ENCODE data around the gene LPAR1.

LPAR1 gene

DNA sequence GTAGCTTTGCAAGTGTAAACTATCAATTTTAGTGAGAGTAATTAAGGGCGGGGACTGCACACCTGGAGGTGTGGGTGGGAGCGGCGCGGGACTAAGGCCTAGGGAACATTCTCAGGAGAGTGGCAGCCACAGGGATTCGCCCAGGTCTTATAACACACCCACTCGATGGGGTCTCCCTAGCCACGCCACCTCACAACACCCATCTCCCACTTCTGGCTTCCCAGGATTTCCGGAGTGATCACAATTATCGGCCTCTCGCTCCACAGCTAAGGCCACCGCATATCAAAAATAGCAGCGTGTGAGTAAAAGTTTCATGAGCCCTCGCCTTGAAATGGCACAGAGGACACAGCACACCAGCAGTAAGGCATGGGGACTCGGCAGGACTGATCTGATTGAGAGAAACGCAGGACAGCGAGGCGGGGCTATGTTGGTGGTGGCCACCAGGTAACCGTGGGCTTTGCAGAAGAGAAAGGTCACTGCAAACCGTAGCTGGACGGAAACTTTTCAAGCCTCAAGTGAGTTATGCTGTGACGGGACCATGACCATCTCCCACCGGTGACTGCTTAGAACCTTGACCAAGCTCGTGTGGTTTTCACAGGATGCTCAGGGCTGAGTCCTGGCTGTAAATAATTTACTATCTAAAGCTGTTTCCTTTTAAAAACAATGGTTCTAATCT, 1.1 kb upstream of the LPAR1 start:
- in situ Hi-C loops (cut with MboI; ENCODE audit: low sequenced_read_pairs): no loop called here

DNA sequence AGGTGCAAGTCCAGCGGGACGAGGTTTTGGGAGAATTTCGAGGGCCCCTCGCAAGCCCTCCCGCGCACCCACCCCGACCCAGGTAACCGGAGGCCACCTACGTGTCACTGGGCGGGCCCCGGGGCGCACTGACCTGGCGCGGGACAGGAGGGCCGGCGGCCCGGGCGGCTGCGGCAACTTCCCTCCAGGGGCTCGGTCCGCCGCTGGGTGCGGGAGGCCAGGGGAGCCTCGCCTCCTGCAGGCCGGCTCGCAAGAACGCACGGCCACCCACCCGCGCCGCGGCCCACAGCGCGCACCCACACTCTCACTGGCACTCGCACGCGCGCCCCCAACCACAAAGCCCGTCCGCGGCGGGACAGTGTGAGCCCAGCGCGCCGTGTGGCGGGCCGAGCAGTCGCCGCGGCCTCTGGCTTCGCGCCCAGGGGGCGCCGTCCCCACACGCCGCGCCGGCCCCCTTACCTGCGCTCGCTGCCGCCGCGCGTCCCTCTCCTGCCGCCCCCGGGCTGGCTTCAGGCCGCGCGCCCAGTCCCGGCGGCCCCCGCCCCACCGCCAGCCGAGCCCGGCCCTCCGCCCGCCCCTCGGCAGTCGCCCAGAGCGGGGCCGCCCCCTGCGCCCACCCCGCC, 451 bp downstream of the LPAR1 start:
- in situ Hi-C loops (cut with MboI; ENCODE audit: low sequenced_read_pairs): no loop called here

DNA sequence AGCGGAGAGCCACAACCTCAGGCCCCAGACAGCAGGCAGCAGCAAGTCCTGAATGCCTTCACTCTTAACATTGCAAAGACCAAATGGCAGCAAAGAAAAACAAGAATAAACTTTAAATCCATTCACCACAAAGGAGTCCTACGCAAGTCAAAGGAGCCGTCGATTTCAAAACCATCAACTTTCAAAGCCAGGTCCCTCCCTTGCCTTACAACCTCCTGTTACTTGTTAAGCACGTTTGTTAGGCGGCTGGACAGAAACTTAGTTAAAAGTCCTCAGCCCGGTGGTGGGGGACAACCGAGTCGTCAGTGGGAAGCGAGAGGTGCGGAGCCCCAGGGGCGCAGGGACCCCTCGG, 938 bp downstream of the LPAR1 start:
- in situ Hi-C loops (cut with MboI; ENCODE audit: low sequenced_read_pairs): no loop called here

DNA sequence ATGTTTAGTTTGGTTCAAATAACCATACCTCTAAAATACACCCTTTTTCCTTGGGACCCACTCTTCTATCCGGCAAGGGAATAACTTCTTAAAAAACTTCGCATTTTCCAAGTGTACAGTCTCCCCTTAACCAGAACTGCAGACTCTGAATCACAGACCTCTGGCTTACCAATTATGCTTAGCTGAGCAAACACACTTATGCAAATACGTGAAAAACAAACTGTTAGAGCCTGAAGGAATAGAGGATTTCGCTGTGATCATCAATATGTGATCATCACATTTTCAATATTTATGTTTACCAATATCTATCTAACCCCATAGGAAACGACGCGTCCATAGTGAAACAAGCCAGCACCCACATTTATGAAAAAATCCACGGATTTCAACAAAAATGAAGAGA, 1.3 kb downstream of the LPAR1 start:
- in situ Hi-C loops (cut with MboI; ENCODE audit: low sequenced_read_pairs): no loop called here

DNA sequence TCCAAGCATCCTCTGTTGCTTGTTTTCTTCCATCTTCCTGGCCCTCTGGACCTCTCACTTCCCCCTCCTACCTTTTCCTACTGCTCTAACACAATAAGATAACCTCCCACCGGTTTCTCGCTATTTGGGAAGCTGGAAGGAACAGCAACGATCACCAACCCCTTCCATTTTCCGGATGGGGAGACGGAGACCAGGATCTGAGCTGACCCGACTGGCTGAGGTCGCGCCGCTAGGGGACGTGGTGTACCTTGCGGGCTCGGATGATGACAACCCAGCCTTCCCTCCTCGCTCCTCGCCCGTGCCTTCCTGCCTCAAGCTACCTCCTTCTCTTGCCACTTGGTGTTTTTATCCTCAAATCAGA, 1.9 kb downstream of the LPAR1 start:
- in situ Hi-C loops (cut with MboI; ENCODE audit: low sequenced_read_pairs): no loop called here

DNA sequence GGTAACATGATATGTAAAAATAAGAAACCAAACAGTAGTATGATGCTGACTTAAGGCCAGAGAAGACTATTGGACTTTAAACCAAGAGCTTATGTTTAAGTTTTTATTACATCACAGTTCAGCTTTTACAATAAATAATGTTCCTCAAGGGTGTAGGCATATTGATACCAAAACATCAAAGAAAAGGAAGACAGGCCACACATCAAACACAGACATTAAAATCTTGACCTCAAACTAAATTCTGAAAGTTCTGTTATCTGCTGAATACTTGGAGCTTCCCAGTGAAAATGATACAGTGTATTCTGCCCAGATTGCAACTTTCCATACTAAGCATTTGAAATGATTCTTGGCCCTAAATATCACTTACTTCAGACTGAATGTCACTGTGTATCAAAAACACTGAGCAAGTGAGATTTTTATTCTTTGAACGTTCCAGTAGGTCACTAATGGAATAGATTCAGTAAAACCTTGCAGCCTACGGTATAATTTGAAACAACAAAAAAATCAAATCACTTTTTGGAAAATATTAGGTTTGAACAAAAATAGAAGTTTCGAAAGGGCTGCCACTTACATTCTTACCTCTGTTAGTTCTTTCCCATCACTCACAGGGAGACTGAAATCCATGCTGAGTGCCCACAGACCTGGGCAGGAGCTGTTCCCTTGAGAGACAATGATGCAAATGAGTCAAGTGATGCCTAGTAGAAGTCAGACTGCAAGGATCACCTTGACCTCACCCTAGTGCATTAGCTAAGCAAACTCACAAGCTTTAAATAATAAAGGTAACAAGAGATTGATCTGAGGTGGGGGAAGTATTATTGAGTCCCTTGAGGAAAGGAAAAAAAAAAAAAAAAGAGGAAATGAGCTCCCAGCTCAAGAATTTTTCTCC, 2.5 kb downstream of the LPAR1 start:
- in situ Hi-C loops (cut with MboI; ENCODE audit: low sequenced_read_pairs): no loop called here

DNA sequence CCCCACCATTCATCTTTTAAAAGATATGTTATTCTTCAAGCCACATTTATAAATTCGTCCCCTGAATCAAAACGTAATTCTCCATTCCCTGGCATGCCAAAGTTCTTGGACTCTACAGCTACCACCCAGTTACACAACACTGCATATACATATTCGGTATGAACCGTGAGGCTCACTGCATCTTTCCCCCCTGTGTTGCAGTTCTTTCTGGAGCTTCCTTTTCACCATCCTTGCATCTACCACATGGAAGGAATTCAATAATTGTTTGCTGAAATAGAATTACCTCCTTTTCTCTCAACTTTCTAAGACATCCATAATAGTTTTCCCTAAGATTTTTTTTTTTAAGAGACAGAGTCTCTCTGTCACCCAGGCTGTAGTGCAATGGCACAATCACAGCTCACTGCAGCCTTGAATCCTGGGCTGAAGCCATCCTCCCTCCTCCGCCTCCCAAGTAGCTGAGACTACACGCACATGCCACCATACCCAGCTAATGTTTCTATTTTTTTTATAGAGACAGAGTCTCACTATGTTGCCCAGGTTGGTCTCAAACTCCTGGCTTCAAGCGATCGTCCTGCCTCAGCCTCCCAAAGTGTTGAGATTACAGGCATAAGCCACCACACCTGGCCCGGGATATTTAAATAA, 3.3 kb downstream of the LPAR1 start:
- in situ Hi-C loops (cut with MboI; ENCODE audit: low sequenced_read_pairs): no loop called here

DNA sequence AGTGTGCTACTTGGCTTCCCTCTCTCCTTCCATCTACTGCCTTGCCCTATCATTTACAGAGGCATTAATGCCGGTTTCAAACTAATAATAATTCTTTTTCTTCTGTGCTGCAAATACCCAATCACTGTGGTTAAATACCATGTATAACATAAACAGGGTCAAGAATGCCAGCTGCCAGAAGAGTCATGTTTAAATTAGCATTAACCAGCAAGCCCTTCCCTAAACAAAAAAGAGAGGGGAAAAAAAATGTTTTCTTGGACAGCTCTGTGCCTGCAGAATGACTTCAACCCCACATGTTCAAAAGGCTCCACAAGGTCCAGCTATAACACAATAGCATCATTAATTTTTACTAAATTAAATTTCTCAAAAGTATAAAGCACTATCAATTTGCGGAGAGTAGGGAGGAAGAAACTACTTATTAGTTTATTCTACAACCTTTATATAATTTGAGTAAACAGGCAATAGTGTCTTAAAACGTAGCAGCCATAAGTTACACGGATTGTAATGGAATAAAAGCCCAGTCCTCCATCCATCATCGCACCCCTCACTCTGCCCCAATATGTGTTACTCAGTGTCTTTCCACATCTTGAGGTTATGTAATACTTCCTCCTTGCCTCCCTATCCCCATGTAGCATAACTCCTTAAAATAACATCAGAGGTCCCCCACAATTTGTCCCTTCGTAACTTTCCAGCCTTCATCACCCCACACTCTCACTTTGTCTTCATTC, 3.9 kb downstream of the LPAR1 start:
- in situ Hi-C loops (cut with MboI; ENCODE audit: low sequenced_read_pairs): no loop called here

DNA sequence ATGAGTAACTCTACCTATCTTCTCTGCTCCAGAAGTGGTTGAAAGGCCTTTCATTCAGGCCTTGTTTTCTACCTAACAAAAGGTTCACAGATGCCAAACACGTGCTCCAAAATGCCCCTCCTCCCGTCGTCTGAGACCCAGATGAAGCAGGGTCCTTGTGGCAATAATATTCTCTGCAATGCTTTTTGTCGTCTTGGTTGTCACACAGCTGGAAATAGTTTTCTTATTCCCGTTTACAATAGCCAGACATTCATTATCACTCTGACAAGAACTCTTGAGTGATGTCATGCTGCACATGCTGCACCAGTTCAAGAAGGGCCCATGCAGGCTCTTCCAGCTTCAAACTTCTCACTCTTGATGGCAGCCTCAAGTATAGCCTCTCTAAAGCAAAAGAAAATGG, 7.8 kb downstream of the LPAR1 start:
- in situ Hi-C loops (cut with MboI; ENCODE audit: low sequenced_read_pairs): no loop called here

DNA sequence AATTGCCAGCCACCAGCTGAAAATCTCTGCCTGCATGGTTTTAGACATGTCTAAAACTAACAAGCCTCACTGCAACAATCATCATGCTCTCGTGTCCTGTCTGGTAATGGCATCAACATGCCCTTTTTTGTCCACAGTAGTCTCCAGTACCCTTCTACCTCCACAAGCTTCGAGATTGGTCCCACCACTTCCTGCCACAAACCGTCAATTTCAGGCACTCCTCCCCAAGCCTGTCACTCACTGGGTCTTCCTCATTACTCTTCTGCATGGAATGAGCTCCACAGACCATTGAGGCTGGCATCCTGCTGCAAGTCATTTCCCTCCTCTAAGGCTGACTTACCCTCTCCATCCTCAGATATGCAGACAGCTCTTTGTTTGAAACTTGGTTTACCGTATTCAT, 9.0 kb downstream of the LPAR1 start:
- in situ Hi-C loops (cut with MboI; ENCODE audit: low sequenced_read_pairs): no loop called here

DNA sequence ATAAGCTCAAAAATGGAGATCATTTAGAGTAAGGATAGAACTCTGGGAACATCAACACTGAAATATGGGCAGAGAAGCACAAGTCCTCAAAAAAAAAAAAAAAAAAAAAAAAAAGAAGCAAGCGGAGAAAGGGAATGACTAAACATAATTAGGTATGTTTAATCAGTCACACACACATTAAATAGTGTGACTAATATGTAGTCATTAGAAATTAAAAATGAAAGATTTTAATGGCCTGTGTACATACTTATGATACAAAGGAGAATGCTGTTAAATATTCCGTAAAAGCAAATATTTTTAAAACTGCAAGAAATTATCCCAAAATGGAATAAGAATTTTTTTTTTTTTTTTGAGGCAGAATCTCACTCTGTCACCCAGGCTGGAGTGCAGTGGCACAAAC, 10.5 kb downstream of the LPAR1 start:
- in situ Hi-C loops (cut with MboI; ENCODE audit: low sequenced_read_pairs): no loop called here

DNA sequence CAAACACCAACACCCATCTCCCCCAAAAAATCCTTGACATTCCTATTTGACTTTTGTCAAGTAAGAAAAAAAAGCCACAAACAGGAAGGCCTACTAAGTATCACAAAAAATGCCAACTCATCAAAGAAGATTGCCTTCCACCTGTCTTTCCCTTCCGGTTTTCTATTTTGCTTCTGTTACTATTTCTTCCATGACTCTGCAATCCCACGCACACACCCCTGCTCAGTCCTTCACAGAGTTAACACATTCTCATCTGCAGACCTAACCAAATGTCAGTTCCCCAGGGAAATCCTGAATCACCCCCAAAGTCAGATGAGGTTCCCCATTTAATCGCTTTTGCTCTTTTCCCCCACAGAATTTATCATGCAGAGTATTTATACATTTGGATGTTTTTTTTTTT, 15.1 kb downstream of the LPAR1 start:
- in situ Hi-C loops (cut with MboI; ENCODE audit: low sequenced_read_pairs): no loop called here

DNA sequence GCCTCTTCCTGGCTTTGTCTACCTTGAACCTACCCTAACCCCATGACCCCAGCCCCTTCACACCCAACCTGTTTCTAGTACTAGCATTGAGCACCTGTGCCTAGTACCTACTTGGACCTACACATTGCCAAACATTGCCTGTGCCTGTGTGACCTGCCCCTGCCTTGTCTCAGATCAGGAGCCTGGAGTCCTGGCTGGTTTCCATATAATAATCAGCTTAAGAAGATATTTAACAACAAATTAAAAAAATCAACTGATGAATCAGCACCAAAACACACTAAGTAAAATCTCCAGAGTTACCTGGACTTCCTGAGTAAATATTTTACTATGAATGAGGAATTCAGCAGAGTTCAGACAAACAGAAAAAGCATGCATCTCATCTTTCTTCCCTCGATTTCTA, 17.7 kb downstream of the LPAR1 start:
- in situ Hi-C loops (cut with MboI; ENCODE audit: low sequenced_read_pairs): no loop called here

DNA sequence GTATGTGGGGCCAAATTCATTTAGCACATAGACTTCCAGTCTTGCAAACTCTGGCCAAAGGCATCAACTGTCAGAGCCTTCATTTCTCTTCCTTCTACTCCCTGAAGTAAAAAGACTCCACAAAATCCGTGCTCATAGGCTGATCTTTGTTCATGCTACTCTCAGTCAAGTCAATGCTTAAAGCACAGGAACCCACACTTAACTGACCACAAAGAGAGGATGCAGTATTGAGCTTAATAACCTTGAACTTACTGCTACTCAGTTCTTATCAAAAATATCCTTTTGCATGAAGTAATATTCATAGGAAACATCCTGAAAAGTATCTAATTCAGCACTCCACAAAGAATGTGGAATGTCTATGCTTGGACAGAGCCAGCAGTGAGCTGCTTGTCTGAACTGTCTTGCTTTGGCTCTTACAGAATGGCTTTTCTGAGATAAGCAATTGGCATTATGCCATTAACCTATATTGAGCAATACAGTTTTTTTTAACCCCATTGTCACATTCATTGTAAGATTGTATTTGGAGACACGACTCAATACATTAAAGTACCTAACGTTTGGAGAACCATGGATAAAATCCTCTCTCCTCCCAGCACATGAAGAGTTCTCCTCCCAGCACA, 21.7 kb downstream of the LPAR1 start:
- in situ Hi-C loops (cut with MboI; ENCODE audit: low sequenced_read_pairs): no loop called here

DNA sequence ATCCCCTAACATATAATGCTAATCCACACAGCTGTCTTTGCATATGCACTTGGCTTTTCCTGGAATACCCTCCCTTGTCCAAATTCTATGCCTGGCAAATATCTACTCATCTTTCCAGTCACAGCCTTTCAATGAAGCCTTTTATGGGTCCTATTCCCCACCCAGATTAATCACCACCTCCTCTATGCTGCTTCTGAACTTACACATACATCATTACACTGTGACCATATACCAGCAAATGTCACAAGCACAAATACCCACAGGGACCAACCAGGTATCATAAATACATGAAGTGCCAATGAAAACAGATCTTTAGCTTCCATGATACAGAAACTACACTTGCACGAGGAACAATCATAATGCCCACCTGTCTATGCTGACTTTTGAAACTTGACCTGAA, 22.3 kb downstream of the LPAR1 start:
- in situ Hi-C loops (cut with MboI; ENCODE audit: low sequenced_read_pairs): no loop called here

DNA sequence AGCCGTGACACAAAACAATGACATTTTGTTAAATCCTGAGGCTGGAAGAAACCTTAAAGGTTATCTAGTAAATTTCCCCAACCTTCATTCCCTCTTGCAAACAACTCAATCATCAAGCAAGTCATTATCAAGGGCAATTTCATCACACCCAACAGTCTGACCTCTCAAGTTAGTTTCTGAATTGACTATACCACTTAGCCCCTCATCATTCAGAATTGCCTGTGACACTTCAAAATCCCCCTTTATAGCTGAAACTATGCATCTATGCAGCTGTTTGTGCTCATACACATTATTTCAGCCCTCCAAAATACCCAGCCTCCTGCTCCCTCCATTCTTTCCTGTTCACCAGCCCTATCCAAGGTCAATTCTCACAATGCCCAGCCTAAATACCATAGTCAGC, 24.6 kb downstream of the LPAR1 start:
- in situ Hi-C loops (cut with MboI; ENCODE audit: low sequenced_read_pairs): no loop called here

DNA sequence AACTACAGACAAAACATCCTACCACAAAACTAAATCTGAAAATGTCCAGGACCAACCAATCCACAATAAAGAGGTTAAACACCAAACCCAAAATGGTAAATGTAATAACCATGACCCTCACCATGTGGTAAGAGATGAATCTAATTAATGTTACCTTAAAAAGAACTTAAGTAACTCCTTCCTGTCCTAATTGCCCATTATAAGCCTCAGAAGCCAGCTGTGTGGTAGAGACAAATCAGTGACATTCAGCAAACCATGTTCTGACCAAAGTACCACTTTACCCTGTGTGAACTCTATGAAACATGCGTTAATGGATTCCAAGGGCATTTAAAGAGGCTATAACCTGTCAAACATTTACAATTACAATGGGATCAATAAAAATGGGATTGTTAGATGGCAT, 25.0 kb downstream of the LPAR1 start:
- in situ Hi-C loops (cut with MboI; ENCODE audit: low sequenced_read_pairs): no loop called here

DNA sequence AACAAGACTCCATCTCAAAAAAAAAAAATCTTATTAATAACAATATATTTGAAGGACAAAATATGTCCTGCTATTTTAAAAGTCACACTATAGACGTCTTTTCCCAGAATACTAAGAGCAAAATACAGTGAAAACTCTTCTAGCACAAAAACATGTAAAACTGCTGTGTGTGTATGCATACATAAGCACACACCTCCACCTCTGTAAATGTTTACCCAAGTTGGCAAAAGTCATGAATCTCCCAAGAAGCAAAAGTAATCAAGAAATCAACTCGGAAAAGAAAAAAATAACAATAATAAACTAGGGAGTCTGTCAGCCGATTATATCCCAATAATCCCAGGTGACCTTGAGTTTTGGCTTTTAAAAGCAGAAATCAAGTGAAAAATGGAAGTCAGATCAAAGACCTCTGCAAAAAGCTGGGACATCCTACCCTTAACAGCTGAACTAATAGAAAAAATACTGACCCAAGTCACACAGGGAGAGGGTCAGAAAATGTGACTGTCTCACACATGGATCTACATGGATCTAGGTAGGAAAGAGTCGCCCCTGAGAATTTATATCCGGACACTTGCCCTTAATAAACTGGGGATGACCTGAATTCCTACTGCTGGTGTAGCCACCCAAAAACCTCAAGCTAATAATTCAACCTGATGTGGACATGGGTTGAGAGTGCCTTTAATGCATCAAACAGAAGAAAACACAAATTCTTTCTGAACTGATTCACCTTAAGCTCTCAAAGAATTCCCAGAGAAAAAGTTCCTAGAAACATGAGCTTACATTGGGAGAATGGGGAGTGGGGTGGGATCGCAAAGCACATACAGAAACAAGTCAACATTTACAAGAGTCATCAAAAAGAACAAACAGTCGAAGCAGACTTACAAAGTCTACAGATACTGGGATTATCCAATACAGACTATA, 29.9 kb downstream of the LPAR1 start:
- in situ Hi-C loops (cut with MboI; ENCODE audit: low sequenced_read_pairs): no loop called here

DNA sequence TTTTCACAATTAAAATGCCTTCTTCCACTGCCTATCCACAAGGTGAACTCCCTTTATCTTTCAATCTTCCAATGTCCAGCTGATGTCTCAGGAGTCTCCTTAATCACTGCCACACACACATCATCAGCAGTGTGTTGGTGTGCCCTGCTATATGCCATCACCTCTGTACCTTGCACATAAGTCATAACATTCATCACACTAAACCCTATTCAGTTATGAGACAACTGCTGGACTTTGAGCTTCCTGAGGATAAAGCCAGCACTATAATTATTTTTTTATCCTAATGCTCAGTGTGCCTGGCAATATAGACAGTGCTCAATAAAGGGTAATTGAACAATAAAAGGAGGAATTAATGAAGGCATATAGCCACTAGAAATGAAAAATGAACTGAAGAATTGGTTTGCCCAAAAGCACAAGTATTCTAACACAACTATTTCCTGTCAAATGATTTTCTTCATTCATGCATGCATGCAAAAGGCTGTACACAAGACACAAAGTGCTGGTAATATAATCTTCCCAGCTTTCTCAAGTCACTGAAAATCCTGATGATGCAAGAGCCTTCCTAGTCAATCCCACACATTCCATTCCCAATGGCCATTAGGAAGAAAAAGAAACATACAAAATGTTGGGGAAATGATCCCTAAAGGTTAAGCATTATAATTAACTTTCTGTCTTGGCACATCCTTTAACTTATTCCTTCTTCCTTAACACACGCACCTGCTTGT, 32.4 kb downstream of the LPAR1 start:
- in situ Hi-C loops (cut with MboI; ENCODE audit: low sequenced_read_pairs): no loop called here
